SK-N-SH treated with all-trans-retinoic acid at 6 μM for 48 hours (cell line): ENCODE data around the gene C12orf57.

Experiments
- GLIS3 ChIP-seq: fragments of 250-450 bp; sonication (Bioruptor Pico); IDR thresholded peaks from 2 replicates; pipeline ENCODE4 v1.5.0; 2020; ENCODE audit warnings: mild to moderate bottlenecking, moderate library complexity
- TCF4 ChIP-seq: fragments of 250-450 bp; sonication (Bioruptor Pico); IDR thresholded peaks from 2 replicates; pipeline ENCODE4 v1.8.0; 2021; ENCODE audit warnings: mild to moderate bottlenecking, moderate library complexity, borderline replicate concordance
- ZC3H10 ChIP-seq: fragments of 250-450 bp; sonication (Bioruptor Pico); IDR thresholded peaks from 2 replicates; pipeline ENCODE4 v1.5.1; 2021; ENCODE audit warnings: mild to moderate bottlenecking, moderate library complexity
- ZFP30 ChIP-seq: fragments of 450-650 bp; formaldehyde crosslinking; IDR thresholded peaks from 2 replicates; pipeline ENCODE4 v1.5.0; 2022; ENCODE audit warnings: mild to moderate bottlenecking, moderate library complexity
- ZNF8 ChIP-seq: fragments of 450-650 bp; formaldehyde crosslinking; IDR thresholded peaks from 2 replicates; pipeline ENCODE4 v1.5.0; 2020; ENCODE audit warnings: mild to moderate bottlenecking, moderate library complexity

DNA sequence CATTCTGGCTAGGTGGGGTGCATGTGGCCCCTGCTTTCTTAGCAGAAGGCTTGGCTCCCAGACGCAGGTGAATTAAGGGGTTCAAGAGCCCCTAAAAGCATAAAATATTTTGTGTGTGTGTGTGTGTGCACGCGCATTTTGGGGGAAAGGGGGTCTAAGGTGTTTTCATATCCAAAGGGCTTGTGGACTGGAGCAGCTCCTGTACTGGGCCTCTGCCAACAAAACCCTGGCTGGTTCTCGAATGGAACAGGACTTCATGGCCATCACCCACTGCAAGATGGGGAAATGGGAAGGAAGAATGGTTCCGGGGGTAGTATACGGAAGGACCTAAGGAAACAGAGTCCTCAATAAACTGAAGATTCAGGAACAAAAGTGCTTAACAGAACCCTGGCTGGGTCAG, 20.0 kb upstream of the C12orf57 start:
- TF ChIP-seq GLIS3 (CRISPR knock-in tag) (no peak), ZNF8 (no peak), ZC3H10 (no peak), ZFP30 (CRISPR knock-in tag) (no peak), TCF4 (CRISPR knock-in tag) (no peak)
